Measurements from ENCODE around the gene GGNBP2. TPM values are rescaled to one million over a fixed set of nuclear protein-coding genes. Genes with fewer than 3 reads are reported as not detected.

The GGNBP2 gene
- total RNA-seq, 1 donor, result 68.1 TPM

DNA sequence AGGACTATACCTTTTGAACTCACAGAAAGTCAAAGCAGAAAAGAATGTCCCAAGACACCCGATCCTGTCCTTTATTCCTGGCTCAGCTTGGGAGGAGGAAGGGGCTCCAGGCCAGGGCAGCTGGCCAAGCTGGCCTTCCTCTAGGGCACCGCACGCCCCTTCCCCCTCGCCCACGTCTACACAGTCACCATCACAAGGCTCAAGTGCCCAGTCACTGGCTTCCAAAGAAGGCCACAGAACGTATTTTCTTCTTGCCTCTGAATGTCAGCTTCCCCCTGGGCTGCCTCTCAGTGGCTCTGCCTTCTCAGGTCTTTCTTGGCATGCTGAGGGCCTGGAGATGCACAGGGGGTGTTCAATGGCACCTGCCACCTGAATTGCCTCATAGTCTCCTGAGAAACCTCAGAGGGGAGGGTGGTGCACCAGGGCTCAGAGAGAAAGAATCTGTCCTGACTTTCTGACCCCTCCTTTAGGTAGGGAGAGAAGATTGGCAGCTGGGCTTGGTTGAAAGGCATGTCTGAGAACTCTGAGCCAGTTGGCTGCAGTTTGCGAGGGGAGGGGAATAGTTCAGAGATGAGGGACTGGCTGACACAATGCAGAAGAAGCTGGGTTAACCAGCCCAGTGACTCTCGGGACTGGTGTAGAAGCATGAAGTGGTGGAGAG lies 49.1 kb downstream of the GGNBP2 start:
- TF ChIP-seq, protein P1, sequence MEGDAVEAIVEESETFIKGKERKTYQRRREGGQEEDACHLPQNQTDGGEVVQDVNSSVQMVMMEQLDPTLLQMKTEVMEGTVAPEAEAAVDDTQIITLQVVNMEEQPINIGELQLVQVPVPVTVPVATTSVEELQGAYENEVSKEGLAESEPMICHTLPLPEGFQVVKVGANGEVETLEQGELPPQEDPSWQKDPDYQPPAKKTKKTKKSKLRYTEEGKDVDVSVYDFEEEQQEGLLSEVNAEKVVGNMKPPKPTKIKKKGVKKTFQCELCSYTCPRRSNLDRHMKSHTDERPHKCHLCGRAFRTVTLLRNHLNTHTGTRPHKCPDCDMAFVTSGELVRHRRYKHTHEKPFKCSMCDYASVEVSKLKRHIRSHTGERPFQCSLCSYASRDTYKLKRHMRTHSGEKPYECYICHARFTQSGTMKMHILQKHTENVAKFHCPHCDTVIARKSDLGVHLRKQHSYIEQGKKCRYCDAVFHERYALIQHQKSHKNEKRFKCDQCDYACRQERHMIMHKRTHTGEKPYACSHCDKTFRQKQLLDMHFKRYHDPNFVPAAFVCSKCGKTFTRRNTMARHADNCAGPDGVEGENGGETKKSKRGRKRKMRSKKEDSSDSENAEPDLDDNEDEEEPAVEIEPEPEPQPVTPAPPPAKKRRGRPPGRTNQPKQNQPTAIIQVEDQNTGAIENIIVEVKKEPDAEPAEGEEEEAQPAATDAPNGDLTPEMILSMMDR (IDR thresholded peaks at IDR 0.05; ENCODE audit: insufficient read depth, low read length), result no peak
- no peak overlapping the region for H3K4me3 ChIP-seq (ENCODE audit: low read depth, low read length)
- no peak for DNase-seq (ENCODE audit: low read depth)

DNA sequence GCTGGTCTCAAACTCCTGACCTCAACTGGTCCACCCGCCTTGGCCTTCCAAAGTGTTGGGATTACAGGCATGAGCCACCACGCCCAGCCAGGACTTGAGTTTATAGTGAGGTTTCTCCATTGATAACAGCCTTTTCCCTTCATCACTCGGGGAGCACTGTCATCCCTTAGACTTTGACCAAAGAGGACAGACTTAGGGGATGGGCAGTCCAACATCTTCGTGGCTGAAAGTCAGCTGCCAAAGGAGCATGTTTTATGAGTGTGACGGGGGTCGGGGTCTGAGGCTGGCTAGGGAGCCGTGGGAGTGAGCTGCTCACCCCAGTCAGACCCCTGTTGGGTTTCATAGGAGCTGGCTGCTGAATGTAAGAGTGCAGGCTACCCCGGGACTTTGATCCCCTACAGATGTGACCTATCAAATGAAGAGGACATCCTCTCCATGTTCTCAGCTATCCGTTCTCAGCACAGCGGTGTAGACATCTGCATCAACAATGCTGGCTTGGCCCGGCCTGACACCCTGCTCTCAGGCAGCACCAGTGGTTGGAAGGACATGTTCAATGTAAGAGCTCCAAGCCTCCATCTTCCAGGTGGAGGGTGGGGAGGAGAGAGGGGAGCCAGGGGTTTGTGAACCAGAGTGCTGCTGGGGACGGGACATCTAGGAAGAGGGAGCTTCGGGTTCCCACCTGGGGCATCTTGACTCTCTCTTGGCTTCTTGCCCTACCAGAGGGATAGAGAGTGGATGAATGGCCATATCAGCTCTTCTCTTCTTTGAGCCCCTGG lies 50.1 kb downstream of the GGNBP2 start:
- no peak for DNase-seq (ENCODE audit: low read depth)
- no peak overlapping the region for H3K4me3 ChIP-seq (ENCODE audit: low read depth, low read length)
- TF ChIP-seq, protein P1 (IDR thresholded peaks at IDR 0.05; ENCODE audit: insufficient read depth, low read length), result no peak

DNA sequence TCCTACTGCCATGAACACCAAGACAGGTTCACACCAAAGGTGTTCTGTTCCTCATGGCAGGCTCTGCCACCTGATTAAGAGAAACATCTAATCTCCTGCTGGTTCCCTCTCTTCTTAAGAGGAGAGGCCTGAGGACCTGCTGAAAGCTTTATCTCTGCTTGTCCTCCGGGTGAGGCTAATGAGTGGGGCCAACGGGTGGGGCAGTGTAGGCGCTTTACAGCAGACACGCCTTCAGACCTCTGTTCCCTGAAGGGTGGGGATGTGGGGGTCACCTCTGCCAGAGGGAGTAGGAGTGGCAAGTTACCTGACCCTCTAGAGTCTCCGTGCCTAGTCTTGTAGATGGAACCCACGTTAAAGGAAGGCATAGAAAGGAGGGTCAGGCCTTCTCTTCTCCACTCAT lies 52.5 kb downstream of the GGNBP2 start:
- TF ChIP-seq, protein P1 (IDR thresholded peaks at IDR 0.05; ENCODE audit: insufficient read depth, low read length), result no peak
- H3K4me3 ChIP-seq (ENCODE audit: low read depth, low read length), result no peak overlapping the region
- no peak for DNase-seq (ENCODE audit: low read depth)

DNA sequence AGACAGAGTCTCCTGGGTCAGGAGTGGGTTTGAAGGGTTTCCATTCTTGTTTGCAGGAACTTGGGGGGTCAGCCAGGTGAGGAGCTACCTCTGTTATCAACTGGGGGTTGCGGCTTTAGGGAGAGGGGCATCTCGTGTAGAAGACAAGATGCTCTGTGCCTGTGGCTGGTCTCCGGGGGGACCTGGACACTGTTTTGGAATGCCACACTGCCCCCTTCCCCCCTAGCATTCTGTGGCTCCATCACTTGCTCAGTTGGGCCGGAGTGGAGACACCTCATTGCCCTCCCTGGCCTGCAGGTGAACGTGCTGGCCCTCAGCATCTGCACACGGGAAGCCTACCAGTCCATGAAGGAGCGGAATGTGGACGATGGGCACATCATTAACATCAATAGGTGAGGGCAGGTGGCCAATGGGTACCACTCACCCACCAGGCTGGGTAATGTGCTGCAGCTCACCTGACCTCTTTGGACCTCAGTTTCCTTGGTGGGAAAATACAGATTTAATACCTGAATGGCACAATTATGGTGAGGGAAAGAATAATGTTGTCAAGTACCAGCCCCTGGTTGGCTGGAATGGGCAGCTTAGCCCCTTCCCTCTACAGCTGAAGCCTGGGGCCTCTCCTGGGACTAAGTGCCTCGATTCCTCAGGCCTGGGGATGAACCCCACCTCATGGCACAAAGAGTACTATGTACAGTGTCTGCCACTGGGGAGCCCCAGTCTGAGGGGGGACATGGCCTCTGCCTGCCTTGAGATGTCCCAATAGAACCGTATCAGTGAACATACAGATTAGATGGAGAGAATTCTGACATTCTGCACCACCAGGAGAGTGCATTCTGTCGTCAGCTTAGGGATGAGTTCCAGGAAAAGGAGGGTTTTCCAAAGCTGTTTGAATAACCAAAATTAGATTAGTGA lies 53.4 kb downstream of the GGNBP2 start:
- TF ChIP-seq, protein P1 (IDR thresholded peaks at IDR 0.05; ENCODE audit: insufficient read depth, low read length), result no peak
- H3K4me3 ChIP-seq (ENCODE audit: low read depth, low read length), result no peak overlapping the region

DNA sequence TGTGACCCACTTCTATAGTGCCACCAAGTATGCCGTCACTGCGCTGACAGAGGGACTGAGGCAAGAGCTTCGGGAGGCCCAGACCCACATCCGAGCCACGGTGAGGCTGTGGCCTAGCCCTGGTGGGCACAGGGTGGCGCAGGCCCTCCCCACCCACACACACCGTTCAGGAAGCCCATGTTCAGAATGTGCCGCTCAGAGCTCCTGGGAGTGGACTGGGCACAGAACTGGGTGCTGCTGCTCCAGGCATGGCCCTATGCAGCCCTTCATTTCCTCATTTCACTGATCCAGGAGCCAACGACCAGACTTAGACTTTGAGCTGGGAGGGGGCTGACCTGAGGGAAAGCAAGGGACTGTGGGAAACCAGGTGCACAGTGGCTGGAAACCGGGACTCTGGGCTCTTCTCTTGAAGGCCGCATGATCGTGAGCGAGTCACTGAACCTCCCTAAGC lies 54.3 kb downstream of the GGNBP2 start:
- DNase-seq (ENCODE audit: low read depth), result no peak
- TF ChIP-seq, protein P1 (IDR thresholded peaks at IDR 0.05; ENCODE audit: insufficient read depth, low read length), result no peak
- no peak overlapping the region for H3K4me3 ChIP-seq (ENCODE audit: low read depth, low read length)

More for the DNA sequence above, 53.4 kb downstream of the GGNBP2 start:
- DNase-seq (ENCODE audit: low read depth), result no peak

DNA sequence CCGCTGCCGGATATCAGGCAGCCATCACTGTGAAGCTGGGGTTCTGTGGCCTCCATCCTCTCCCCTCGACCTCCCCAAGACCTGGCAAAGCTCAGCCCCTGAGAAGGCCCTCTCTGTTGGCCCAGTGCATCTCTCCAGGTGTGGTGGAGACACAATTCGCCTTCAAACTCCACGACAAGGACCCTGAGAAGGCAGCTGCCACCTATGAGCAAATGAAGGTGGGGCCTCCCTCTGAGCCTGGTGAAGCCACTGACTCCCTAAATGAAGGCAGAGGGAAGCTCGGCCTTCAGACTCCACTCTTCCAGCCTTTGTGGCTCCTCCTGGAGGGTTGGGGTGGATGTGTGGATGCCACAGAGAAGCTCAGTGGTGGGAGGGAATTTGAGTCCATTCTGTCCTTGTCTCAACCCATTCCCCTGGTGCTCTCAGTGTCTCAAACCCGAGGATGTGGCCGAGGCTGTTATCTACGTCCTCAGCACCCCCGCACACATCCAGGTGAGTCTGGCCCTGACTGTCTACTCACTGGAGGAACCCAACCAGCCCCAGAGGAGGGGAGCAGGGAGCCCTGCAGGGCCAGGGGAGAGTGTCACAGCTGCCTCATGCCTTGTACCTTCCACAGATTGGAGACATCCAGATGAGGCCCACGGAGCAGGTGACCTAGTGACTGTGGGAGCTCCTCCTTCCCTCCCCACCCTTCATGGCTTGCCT lies 55.0 kb downstream of the GGNBP2 start:
- DNase-seq (ENCODE audit: low read depth), result no peak
- TF ChIP-seq, protein P1 (IDR thresholded peaks at IDR 0.05; ENCODE audit: insufficient read depth, low read length), result no peak
- H3K4me3 ChIP-seq (ENCODE audit: low read depth, low read length), result no peak overlapping the region
